ENCODE results near the gene TDRD6.
A peak's percentile ranks its signal among the peaks of the same experiment; 100 is the strongest.

Gene TDRD6

GRCh38 chr6:46661483-46661882 is 26.2 kb upstream of the TDRD6 start:
- TF ChIP-seq EP300 (IDR thresholded peaks at IDR 0.05; ENCODE audit: borderline replicate concordance) (no peak), RAD21 (IDR thresholded peaks at IDR 0.05; ENCODE audit: low read depth) (no peak), FOXM1 (IDR thresholded peaks at IDR 0.05; ENCODE audit: borderline replicate concordance, low read depth) (no peak), TAF1 (IDR thresholded peaks at IDR 0.05; ENCODE audit: low read depth) (no peak), MAX (IDR thresholded peaks at IDR 0.05) (no peak), NFIC (IDR thresholded peaks at IDR 0.05) (no peak), CEBPB (IDR thresholded peaks at IDR 0.05) (no peak), EGR1 (IDR thresholded peaks at IDR 0.05) (no peak), REST (IDR thresholded peaks at IDR 0.05; ENCODE audit: low read depth) (no peak), TEAD4 (IDR thresholded peaks at IDR 0.05) (no peak), CREB1 (IDR thresholded peaks at IDR 0.05; ENCODE audit: low read depth) (no peak), USF1 (IDR thresholded peaks at IDR 0.05) (no peak), ZBTB7A (IDR thresholded peaks at IDR 0.05; ENCODE audit: low read depth) (no peak), TCF12 (IDR thresholded peaks at IDR 0.05; ENCODE audit: low read depth) (no peak), YY1 (IDR thresholded peaks at IDR 0.05; ENCODE audit: low read depth) (no peak)

- TF ChIP-seq USF1 (IDR thresholded peaks at IDR 0.05) (no peak), EGR1 (IDR thresholded peaks at IDR 0.05) (no peak), CEBPB (IDR thresholded peaks at IDR 0.05) (no peak), CREB1 (IDR thresholded peaks at IDR 0.05; ENCODE audit: low read depth) (no peak), REST (IDR thresholded peaks at IDR 0.05; ENCODE audit: low read depth) (no peak), EP300 (IDR thresholded peaks at IDR 0.05; ENCODE audit: borderline replicate concordance) (no peak)
Observed at GRCh38 chr6:46667377-46667776, 20.3 kb upstream of the TDRD6 start.

GRCh38 chr6:46674410-46674809 is 13.3 kb upstream of the TDRD6 start:
- TF ChIP-seq ZBTB7A (IDR thresholded peaks at IDR 0.05; ENCODE audit: low read depth) (no peak), EGR1 (IDR thresholded peaks at IDR 0.05) (no peak), EP300 (IDR thresholded peaks at IDR 0.05; ENCODE audit: borderline replicate concordance) (no peak), RAD21 (IDR thresholded peaks at IDR 0.05; ENCODE audit: low read depth) (no peak), CEBPB (IDR thresholded peaks at IDR 0.05) (no peak), MAX (IDR thresholded peaks at IDR 0.05) (no peak), TCF12 (IDR thresholded peaks at IDR 0.05; ENCODE audit: low read depth) (no peak), TAF1 (IDR thresholded peaks at IDR 0.05; ENCODE audit: low read depth) (no peak)

- TF ChIP-seq USF1 (IDR thresholded peaks at IDR 0.05) (no peak), ZBTB7A (IDR thresholded peaks at IDR 0.05; ENCODE audit: low read depth) (no peak), TEAD4 (IDR thresholded peaks at IDR 0.05) (no peak), YY1 (IDR thresholded peaks at IDR 0.05; ENCODE audit: low read depth) (no peak), RAD21 (IDR thresholded peaks at IDR 0.05; ENCODE audit: low read depth) (no peak), FOXM1 (IDR thresholded peaks at IDR 0.05; ENCODE audit: borderline replicate concordance, low read depth) (no peak), MAX (IDR thresholded peaks at IDR 0.05) (no peak), NFIC (IDR thresholded peaks at IDR 0.05) (no peak), CEBPB (IDR thresholded peaks at IDR 0.05) (no peak)
Observed at GRCh38 chr6:46676604-46677313, 10.9 kb upstream of the TDRD6 start.

- TF ChIP-seq RAD21 (IDR thresholded peaks at IDR 0.05; ENCODE audit: low read depth) (peak; percentile 17; the same call in 1 of the 2 replicates), TEAD4 (IDR thresholded peaks at IDR 0.05) (no peak)
Observed at GRCh38 chr6:46677314-46677654, 10.4 kb upstream of the TDRD6 start.

GRCh38 chr6:46684771-46685170 is 2.9 kb upstream of the TDRD6 start:
- no peak for TF ChIP-seq NFIC (IDR thresholded peaks at IDR 0.05)

All from Ishikawa (cell line).